Ovary (tissue), 9 donors: ENCODE data around the gene C2CD2L. TPM values are rescaled to one million over a fixed set of nuclear protein-coding genes. Genes with fewer than 3 reads are reported as not detected.
"Not testable (repeated sequence)": the region's sequence is repeated elsewhere in the genome, so short reads cannot be mapped to it uniquely, and the experiment has no call there.

Experiments
- DNase-seq, 5 donors: peaks; one replicate each; pipeline ENCODE4 v3.0.0-alpha.2; 2019 to 2020
- H3K27ac ChIP-seq, 2 donors: fragments of 200-600 bp; one replicate each; pipeline versions ENCODE4 v1.5.1 to v1.8.0; 2019 to 2022
- H3K27me3 ChIP-seq: fragments of 200-600 bp; one replicate; pipeline ENCODE4 v1.8.0; 2022
- H3K36me3 ChIP-seq: fragments of 200-600 bp; sonication (generic); one replicate; pipeline ENCODE4 v1.5.1; 2019
- H3K4me1 ChIP-seq: one replicate; pipeline ENCODE4 v1.8.1; 2013; ENCODE audit warnings: mild to moderate bottlenecking, moderate library complexity; ENCODE audit not compliant: insufficient read depth
- H3K4me3 ChIP-seq: fragments of 200-600 bp; sonication (generic); one replicate; pipeline ENCODE4 v1.5.1; 2017
- H3K9me3 ChIP-seq, 2 donors: fragments of 200-600 bp in 1 of 2; sonication (generic) in 1 of 2; one replicate each; pipeline versions ENCODE4 v1.5.1 to v1.8.1; 2013 to 2019; ENCODE audit warnings: mild to moderate bottlenecking in 1 of 2, moderate library complexity in 1 of 2
- EP300 ChIP-seq: sonication (generic); formaldehyde crosslinking; IDR thresholded peaks from one replicate; pipeline ENCODE4 v1.6.1; 2017; ENCODE audit warnings: antibody characterized with exemption
- POLR2A ChIP-seq: fragments of 450-650 bp; IDR thresholded peaks from one replicate; pipeline ENCODE4 v1.6.1; 2017; ENCODE audit warnings: antibody characterized with exemption, mild to moderate bottlenecking, moderate library complexity
- WGBS, 3 donors: extraction: QIAGEN DNeasy Blood & Tissue Kit in 1 of 3; methylation state at CpG; one replicate each; pipeline versions ENCODE4 v1.1.5 to v1.1.7; 2013 to 2017; 5-methylcytosine and 5-hydroxymethylcytosine counted together
- intact Hi-C, 4 donors: fragments of 100-400 bp; cut with DNase I; formaldehyde crosslinking; loops; one replicate each; pipeline versions ENCODE4 v1.11.0 to v1.15.1; 2022 to 2023
- polyA plus RNA-seq, 2 donors: library from polyadenylated mRNA; stranded (reverse); fragments of 200-250 nt in 1 of 2; fragments of 350-450 nt in 1 of 2; fragmentation: Illumina TruSeq in 1 of 2; extraction: RNeasy Lipid Tissue Mini Kit (QIAGEN cat#74804) in 1 of 2; gene quantifications; one replicate each; pipeline ENCODE4 v1.2.3, GENCODE V29; 2013 to 2014
- total RNA-seq, 7 donors: library from RNA; depleted of rRNA in 2 of 7; stranded (reverse); fragments of >200 nt in 2 of 7; fragmentation: NEBNext Ultra II Directional in 3 of 7; extraction: Animal tissue kit (Norgen Biotek cat#: 25700) in 3 of 7; gene quantifications; one replicate each; pipeline versions ENCODE4 v1.1.0 to v1.2.4, GENCODE V29; 2016 to 2023
- TF ChIP-seq, protein P1 (sequence below), 3 donors: fragments of 450-650 bp in 2 of 3; fragments of 200-600 bp in 1 of 3; IDR thresholded peaks; one replicate each; pipeline versions ENCODE4 v1.5.1 to v1.8.0; 2016 to 2022; ENCODE audit warnings: antibody characterized with exemption in 3 of 3, mild to moderate bottlenecking in 1 of 3
- donor health status: DM: no; HTN: no; CAD: no; lungs with moderate emphysema.
- donor health status: DM: no; HTN: no; CAD: no.
- donor health status: Bipolar disorder and iron deficiency.
- donor health status: DM: yes; HTN: yes; CAD: no.
- donor health status: DM: no; HTN: no; CAD: no.
- donor health status: DM: yes; HTN: yes; CAD: no.

The C2CD2L gene
- total and polyA plus RNA-seq, 9 donors, result 2.8 to 13.6 (median 6.9) TPM

DNA sequence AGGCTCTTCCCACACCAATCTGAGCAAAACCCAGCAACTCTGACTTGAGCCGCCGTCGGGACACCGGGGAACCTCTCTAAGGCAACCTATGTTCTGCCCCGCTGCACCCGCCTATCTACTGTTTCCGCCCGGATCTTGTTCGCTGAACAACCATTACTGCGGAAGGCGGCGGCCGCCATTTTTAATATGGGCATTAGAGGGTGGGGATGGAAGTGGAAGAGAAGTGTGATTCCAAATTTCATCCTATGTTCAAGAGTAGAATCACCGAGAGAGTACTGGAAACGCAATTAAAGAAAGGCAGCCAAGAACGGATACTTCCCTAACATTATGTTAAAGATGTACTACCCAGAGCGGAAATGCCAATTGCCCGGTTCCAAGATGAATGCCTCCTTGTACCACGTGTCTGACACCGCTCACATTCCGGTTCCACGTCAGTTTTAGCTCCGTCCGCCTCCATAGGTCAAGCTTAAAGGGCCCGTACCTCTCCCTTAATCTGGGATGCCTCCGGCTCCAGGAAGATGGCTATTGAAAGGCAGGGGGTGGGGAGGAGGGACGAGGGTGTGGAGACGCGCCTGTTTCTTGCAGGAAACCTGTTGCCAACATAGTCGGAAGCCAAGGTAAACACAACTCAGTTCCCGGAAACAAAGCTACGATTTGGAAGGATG lies 5.3 kb upstream of the C2CD2L start, which contains the start of gene DPAGT1:
TSS of gene DPAGT1 (minus strand) at position 95 of the 665 bp plus-strand sequence. CDS start 198 bp downstream, outside the sequence.
- no peak for TF ChIP-seq POLR2A
- TF ChIP-seq, protein P1, sequence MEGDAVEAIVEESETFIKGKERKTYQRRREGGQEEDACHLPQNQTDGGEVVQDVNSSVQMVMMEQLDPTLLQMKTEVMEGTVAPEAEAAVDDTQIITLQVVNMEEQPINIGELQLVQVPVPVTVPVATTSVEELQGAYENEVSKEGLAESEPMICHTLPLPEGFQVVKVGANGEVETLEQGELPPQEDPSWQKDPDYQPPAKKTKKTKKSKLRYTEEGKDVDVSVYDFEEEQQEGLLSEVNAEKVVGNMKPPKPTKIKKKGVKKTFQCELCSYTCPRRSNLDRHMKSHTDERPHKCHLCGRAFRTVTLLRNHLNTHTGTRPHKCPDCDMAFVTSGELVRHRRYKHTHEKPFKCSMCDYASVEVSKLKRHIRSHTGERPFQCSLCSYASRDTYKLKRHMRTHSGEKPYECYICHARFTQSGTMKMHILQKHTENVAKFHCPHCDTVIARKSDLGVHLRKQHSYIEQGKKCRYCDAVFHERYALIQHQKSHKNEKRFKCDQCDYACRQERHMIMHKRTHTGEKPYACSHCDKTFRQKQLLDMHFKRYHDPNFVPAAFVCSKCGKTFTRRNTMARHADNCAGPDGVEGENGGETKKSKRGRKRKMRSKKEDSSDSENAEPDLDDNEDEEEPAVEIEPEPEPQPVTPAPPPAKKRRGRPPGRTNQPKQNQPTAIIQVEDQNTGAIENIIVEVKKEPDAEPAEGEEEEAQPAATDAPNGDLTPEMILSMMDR (IDR thresholded peaks at IDR 0.05), result no peak
- TF ChIP-seq EP300, result peak; percentile 62
- 0 to 1% (median 0%) methylated on average over 32 of the region's 32 CpGs for WGBS, 3 donors

DNA sequence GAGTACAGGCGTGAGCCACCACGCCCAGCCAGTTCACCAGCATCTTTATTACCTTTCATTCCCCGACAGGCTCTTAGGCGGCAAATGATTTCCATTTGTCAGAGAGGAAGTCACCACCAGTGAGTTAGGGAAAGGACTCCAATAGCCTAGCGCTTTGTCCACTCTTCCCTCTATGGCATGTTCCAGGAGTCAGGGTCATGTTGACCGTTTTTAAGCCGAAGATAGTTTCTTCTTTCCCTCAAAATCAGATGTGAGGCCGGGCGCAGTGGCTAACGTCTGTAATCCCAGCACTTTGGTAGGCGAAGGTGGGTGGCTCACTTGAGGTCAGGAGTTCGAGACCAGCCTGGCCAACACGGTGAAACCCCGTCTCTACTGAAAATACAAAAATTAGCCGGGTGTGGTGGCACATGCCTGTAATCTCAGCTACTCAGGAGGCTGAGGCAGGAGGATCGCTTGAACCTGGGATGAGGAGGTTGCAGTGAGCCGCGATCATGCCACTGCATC lies 3.9 kb upstream of the C2CD2L start:
- H3K36me3 ChIP-seq, H3K27me3 ChIP-seq, H3K9me3 ChIP-seq: not testable (repeated sequence)
- Histone ChIP-seq H3K4me3 (peak overlapping the region; percentile 82), H3K27ac (peak overlapping the region; percentile 17 to 89), H3K4me1 (peaks cover 17% of the 10 kb centered on the region)
- intact Hi-C loops, result loop anchor here in 1 of 4 donors (10.0 kb wide), 1 partner anchor 92 kb away; no protein-coding TSS in a partner anchor
- DNase-seq, result peak in 1 of 5 donors; percentile 31
- WGBS, 3 donors, result 60 to 79% (median 71%) methylated on average over 18 of the region's 18 CpGs

More for the DNA sequence above, 5.3 kb upstream of the C2CD2L start, which contains the start of gene DPAGT1:
- intact Hi-C loops, result loop anchor here in 1 of 4 donors (10.0 kb wide), 1 partner anchor 93 kb away; no protein-coding TSS in a partner anchor
- Histone ChIP-seq H3K4me3 (peak within 1 kb of the TSS; percentile 82), H3K27me3 (no peaks in the 10 kb centered on the region), H3K27ac (peak within 1 kb of the TSS; percentile 76 to 89), H3K9me3 (no peaks in the 10 kb centered on the region), H3K4me1 (peaks cover 14% of the 10 kb centered on the region), H3K36me3 (no peaks in the 10 kb centered on the region)
- peak; percentile 87 to 93 (median 88) for DNase-seq

DNA sequence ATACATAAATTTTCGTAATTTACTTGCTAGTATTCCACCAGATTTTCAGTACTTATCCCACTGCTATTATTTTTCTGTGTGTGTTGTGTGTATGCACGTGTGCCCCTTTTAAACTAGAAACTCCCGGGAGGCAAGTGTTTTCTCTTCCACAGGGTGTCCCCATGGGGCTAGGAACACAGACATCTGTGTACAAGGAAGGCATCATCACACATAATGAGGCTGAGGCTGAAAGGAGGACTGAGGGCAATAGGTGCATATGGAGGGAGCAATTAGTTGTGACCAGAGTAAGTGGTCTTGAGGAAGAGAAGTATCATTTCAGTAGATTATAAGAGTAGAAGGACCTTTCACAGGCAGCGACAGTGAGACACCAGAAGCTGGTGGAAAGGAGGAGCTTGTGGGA lies 3.4 kb upstream of the C2CD2L start:
- H3K27me3 ChIP-seq, result no peaks in the 10 kb centered on the region
- WGBS, 3 donors, result 45 to 50% (median 47%) methylated on average over 4 of the region's 4 CpGs
- TF ChIP-seq EP300 (no peak), POLR2A (no peak)
- TF ChIP-seq, protein P1 (IDR thresholded peaks at IDR 0.05), result no peak
- no peaks in the 10 kb centered on the region for H3K9me3 ChIP-seq
- H3K36me3 ChIP-seq, result no peaks in the 10 kb centered on the region
- H3K4me1 ChIP-seq, result peaks cover 22% of the 10 kb centered on the region
- H3K27ac ChIP-seq, result no peak overlapping the region
- intact Hi-C loops, result loop anchor here in 1 of 4 donors (10.0 kb wide), 1 partner anchor 91 kb away; no protein-coding TSS in a partner anchor
- no peak overlapping the region for H3K4me3 ChIP-seq
- no peak for DNase-seq

DNA sequence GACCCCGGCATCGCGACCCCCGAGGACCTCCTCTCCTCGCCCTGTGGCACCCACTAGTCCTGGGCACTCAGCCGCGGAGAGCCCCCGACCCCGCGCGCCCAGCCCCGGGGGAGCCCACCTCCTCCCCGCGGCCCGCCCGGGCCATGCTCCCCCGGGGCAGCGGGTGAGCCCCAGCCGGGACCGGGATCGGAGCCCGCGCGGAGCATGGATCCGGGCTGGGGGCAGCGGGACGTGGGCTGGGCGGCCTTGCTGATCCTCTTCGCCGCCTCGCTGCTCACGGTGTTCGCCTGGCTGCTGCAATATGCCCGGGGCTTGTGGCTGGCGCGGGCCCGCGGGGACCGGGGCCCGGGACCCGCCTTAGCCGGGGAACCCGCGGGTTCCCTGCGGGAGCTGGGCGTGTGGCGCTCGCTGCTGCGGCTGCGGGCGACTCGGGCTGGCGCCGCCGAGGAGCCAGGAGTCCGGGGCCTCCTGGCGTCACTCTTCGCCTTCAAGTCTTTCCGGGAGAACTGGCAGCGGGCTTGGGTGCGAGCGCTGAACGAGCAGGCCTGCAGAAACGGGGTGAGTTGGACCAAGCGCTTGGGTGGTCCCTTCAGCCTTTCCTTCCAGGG lies 498 bp downstream of the C2CD2L start:
- TF ChIP-seq EP300 (no peak), POLR2A (no peak)
- TF ChIP-seq, protein P1 (IDR thresholded peaks at IDR 0.05), result no peak
- Histone ChIP-seq H3K36me3 (no peaks in the 10 kb centered on the region), H3K27me3 (no peaks in the 10 kb centered on the region), H3K4me1 (peaks cover 13% of the 10 kb centered on the region), H3K27ac (peak overlapping the region; percentile 27 to 32), H3K9me3 (no peaks in the 10 kb centered on the region), H3K4me3 (peak overlapping the region; percentile 92)
- WGBS, 3 donors, result 0 to 1% (median 1%) methylated on average over 29 to 65 of the region's 65 CpGs
- no peak for DNase-seq
- intact Hi-C loops, result loop anchor here in 2 of 4 donors (5.0 to 10.0 kb wide), 2 partner anchors 87 to 90 kb away; no protein-coding TSS in a partner anchor
